HUES64 (cell line): ENCODE results near the gene CCDC7.
"Not testable (repeated sequence)": the region's sequence is repeated elsewhere in the genome, so short reads cannot be mapped to it uniquely, and the experiment has no call there.

Experiments
- H3K27ac ChIP-seq: 2 replicates; pipeline ENCODE4 v1.7.0; 2013; ENCODE audit warnings: low read depth, low read length, inconsistent platforms
- H3K27me3 ChIP-seq: 2 replicates; pipeline ENCODE4 v1.6.1; 2013; ENCODE audit warnings: mild to moderate bottlenecking, low read length; ENCODE audit not compliant: insufficient read depth
- H3K36me3 ChIP-seq: 2 replicates; pipeline ENCODE4 v1.6.1; 2013; ENCODE audit warnings: mild to moderate bottlenecking, low read length; ENCODE audit not compliant: insufficient read depth
- H3K4me1 ChIP-seq: 2 replicates; pipeline ENCODE4 v1.6.1; 2013; ENCODE audit warnings: mild to moderate bottlenecking, low read length, moderate library complexity; ENCODE audit not compliant: insufficient read depth
- H3K4me3 ChIP-seq: 2 replicates; pipeline ENCODE4 v1.5.1; 2013; ENCODE audit warnings: mild to moderate bottlenecking, low read length, moderate library complexity
- H3K9ac ChIP-seq: 2 replicates; pipeline ENCODE4 v1.6.1; 2013; ENCODE audit warnings: mild to moderate bottlenecking, low read depth, low read length
- H3K9me3 ChIP-seq: 2 replicates; pipeline ENCODE4 v1.6.1; 2013; ENCODE audit warnings: low read depth, low read length; ENCODE audit not compliant: insufficient read depth
- WGBS: fragments of 150-250, 120-280 bp; methylation state at CpG from one replicate; pipeline ENCODE4 v1.1.7; 2013; ENCODE audit warnings: missing lambda C conversion rate; 5-methylcytosine and 5-hydroxymethylcytosine counted together

Gene CCDC7

GRCh38 chr10:32629910-32630309 is 184.0 kb downstream of the CCDC7 start:
- Histone ChIP-seq H3K9me3 (peaks cover 4% of the 10 kb centered on the region; the same call in 1 of the 2 replicates), H3K4me1 (0 out of 2 replicates have a peak, but pooled peaks cover 3% of the 10 kb centered on the region), H3K9ac (no peak overlapping the region), H3K27ac (no peak overlapping the region), H3K27me3 (no peaks in the 10 kb centered on the region), H3K36me3 (no peaks in the 10 kb centered on the region), H3K4me3 (no peak overlapping the region)

- Histone ChIP-seq H3K9me3 (peaks cover 34% of the 10 kb centered on the region), H3K27ac (no peak overlapping the region), H3K4me3 (no peak overlapping the region), H3K27me3 (no peaks in the 10 kb centered on the region), H3K9ac (no peak overlapping the region), H3K36me3 (no peaks in the 10 kb centered on the region), H3K4me1 (no peaks in the 10 kb centered on the region)
- 71% methylated on average over 1 of the region's 1 CpG for WGBS
Measured at GRCh38 chr10:32646535-32646934, 200.6 kb downstream of the CCDC7 start.

- 63% methylated on average over 1 of the region's 1 CpG for WGBS
- peaks cover 31% of the 10 kb centered on the region for H3K9me3 ChIP-seq
Measured at GRCh38 chr10:32650246-32650655, 204.3 kb downstream of the CCDC7 start.

DNA sequence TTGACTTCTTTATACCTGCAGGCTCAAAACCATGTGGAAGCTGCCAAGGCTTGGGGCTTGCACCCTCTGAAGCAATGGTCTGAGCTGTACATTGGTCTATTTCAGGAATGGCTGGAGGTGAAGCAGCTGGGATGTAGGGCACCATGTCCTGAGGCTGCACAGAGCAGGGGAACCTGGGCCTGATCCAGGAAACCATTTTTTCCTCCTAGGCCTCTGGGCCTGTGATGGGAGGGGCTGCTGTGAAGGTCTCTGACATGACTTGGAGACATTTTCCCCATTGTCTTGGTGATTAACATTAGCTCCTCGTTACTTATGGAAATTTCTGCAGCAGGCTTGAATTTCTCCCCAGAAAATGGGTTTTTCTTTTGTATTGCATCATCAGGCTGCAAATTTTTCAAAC is 211.5 kb downstream of the CCDC7 start:
- H3K36me3 ChIP-seq, H3K4me3 ChIP-seq, H3K9ac ChIP-seq, H3K27me3 ChIP-seq, H3K27ac ChIP-seq, H3K4me1 ChIP-seq: not testable (repeated sequence)
- 46% methylated on average over 1 of the region's 1 CpG for WGBS
- H3K9me3 ChIP-seq = peaks cover 62% of the 10 kb centered on the region

More at GRCh38 chr10:32650246-32650655, 204.3 kb downstream of the CCDC7 start:
- Histone ChIP-seq H3K4me3 (no peak overlapping the region), H3K4me1 (no peaks in the 10 kb centered on the region), H3K36me3 (no peaks in the 10 kb centered on the region), H3K9ac (no peak overlapping the region), H3K27ac (no peak overlapping the region), H3K27me3 (no peaks in the 10 kb centered on the region)

DNA sequence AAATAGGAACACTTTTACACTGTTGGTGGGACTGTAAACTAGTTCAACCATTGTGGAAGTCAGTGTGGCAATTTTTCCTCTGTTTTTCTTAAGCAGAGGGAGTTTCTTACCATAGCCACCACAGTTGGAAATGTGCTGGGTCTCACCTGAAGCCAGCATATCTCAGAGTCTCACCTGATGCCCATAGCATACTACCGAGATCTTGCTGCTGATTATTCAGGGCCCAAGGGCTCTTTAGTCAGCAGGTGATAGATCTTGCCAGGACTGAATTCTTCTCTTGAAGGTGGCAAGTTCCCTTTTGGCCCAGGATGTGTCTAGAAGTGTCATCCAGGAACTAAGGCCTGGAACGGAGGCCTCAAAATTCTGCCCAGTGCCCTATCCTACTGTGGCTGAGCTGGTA is 215.4 kb downstream of the CCDC7 start:
- Histone ChIP-seq H3K4me3 (no peak overlapping the region), H3K4me1 (no peaks in the 10 kb centered on the region)

DNA sequence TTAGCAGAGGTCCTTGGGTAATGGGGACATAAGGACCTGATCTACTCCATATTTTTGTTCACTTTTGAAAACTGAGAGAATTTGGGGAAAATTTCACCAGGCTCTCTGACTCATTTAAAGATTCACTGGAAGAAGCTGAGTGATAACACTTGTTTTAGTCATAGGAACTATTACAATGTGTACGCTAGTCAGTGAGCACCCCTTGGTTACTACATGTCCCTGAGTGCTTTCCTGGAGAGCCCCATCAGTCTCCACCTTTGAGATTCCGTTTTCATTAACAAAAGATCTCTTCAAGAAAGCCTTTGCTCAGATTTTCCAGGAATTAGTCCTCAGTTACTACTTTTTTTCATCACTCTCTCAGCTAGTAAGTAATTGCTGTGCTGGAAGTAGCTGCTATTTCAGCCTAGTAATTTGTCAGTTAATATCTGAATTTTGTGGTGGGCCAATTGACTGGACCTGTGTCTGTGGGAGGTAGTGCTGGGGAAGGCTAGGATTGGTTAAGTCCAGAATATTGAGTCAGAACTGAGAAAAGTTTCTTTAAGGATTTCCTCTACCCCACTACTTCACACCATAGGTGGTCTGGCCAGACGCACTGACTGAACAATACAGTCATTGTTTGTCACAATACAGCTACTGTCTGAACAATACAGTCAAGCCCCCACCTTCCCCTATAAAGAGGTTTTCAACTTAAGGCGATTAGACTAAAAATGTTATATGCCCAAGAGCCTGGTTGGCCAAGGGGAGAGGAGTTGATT is 235.0 kb downstream of the CCDC7 start:
- H3K4me3 ChIP-seq = no peak overlapping the region
- WGBS = 84% methylated on average over 4 of the region's 4 CpGs
- no peaks in the 10 kb centered on the region for H3K27me3 ChIP-seq
- no peak overlapping the region for H3K27ac ChIP-seq
- no peak overlapping the region for H3K9ac ChIP-seq
- no peaks in the 10 kb centered on the region for H3K36me3 ChIP-seq
- no peaks in the 10 kb centered on the region for H3K4me1 ChIP-seq
- H3K9me3 ChIP-seq = peaks cover 8% of the 10 kb centered on the region; the same call in 1 of the 2 replicates

More for the DNA sequence above, 215.4 kb downstream of the CCDC7 start:
- WGBS = 96% methylated on average over 2 of the region's 2 CpGs
- H3K36me3 ChIP-seq = no peaks in the 10 kb centered on the region
- no peak overlapping the region for H3K9ac ChIP-seq
- no peaks in the 10 kb centered on the region for H3K27me3 ChIP-seq
- no peak overlapping the region for H3K27ac ChIP-seq
- peaks cover 36% of the 10 kb centered on the region for H3K9me3 ChIP-seq

GRCh38 chr10:32684291-32684690 is 238.4 kb downstream of the CCDC7 start:
- H3K27me3 ChIP-seq = no peaks in the 10 kb centered on the region
- H3K9me3 ChIP-seq = peaks cover 3% of the 10 kb centered on the region; the same call in 1 of the 2 replicates
- H3K9ac ChIP-seq = no peak overlapping the region
- H3K27ac ChIP-seq = no peak overlapping the region
- no peak overlapping the region for H3K4me3 ChIP-seq
- H3K4me1 ChIP-seq = no peaks in the 10 kb centered on the region
- no peaks in the 10 kb centered on the region for H3K36me3 ChIP-seq
- 97% methylated on average over 2 of the region's 2 CpGs for WGBS

- Histone ChIP-seq H3K9ac (no peak overlapping the region), H3K27ac (no peak overlapping the region), H3K9me3 (peaks cover 3% of the 10 kb centered on the region; the same call in 1 of the 2 replicates), H3K4me1 (no peaks in the 10 kb centered on the region), H3K27me3 (no peaks in the 10 kb centered on the region), H3K36me3 (no peaks in the 10 kb centered on the region), H3K4me3 (no peak overlapping the region)
Measured at GRCh38 chr10:32687116-32687515, 241.2 kb downstream of the CCDC7 start.

GRCh38 chr10:32687546-32687945 is 241.6 kb downstream of the CCDC7 start:
- no peak overlapping the region for H3K4me3 ChIP-seq
- H3K9ac ChIP-seq = no peak overlapping the region
- no peaks in the 10 kb centered on the region for H3K36me3 ChIP-seq
- H3K9me3 ChIP-seq = peaks cover 3% of the 10 kb centered on the region; the same call in 1 of the 2 replicates
- WGBS = 88% methylated on average over 2 of the region's 2 CpGs
- no peaks in the 10 kb centered on the region for H3K27me3 ChIP-seq
- H3K27ac ChIP-seq = no peak overlapping the region
- no peaks in the 10 kb centered on the region for H3K4me1 ChIP-seq

DNA sequence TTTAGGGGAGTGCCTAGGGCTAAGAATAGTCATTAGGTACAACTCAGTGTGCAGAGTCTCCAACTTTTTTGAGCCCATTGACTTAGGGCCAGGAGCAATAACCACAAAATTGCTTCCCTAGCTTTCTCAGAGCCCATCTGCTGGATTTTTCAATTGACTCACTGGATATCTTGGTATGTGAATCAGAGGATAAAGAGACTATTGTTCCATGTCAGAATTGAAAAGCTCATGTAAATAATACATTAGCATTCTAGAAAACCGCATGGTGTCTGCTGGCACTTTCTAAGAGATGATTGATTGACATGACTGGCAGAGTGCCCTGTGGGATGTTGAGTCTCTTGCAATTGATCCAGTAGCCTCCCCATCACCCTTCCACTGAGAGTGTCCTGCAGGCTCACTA is 246.2 kb downstream of the CCDC7 start:
- no peak overlapping the region for H3K9ac ChIP-seq
- WGBS = no CpG with 5 or more reads among the region's 1 CpG
- no peaks in the 10 kb centered on the region for H3K36me3 ChIP-seq
- H3K9me3 ChIP-seq = peaks cover 13% of the 10 kb centered on the region
- H3K27ac ChIP-seq = no peak overlapping the region
- H3K4me3 ChIP-seq = no peak overlapping the region
- H3K27me3 ChIP-seq = no peaks in the 10 kb centered on the region
- no peaks in the 10 kb centered on the region for H3K4me1 ChIP-seq

DNA sequence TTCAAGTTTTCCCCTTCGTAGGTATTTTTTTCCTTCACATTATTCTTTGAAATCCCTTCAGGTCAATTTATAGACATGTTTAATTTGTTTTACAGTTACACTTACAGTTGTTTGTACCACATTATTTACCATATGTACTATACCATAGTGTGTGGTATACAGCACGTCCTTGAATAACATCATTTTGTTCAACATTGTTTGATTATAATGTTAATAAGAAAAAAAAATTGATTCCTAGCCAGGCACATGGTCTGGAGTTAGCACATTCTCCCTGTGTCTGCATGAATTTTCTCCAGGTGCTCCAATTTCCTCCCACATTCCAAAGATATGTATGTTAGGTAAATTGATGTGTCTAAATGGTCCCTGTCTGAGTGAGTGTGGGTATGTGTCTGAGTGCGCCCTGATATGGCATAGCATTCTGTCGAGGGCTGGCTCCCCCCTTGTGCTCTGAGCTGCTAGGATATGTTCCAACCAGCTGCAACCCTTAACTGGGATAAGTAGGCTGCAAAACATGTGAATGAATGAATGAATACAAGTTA is 247.6 kb downstream of the CCDC7 start:
- Histone ChIP-seq H3K27ac (no peak overlapping the region), H3K9me3 (peaks cover 20% of the 10 kb centered on the region), H3K4me3 (no peak overlapping the region), H3K4me1 (no peaks in the 10 kb centered on the region), H3K9ac (no peak overlapping the region), H3K27me3 (no peaks in the 10 kb centered on the region), H3K36me3 (no peaks in the 10 kb centered on the region)
- 89% methylated on average over 3 of the region's 4 CpGs for WGBS
